A549 treated with dexamethasone at 1 μM for 4 hours (cell line): ENCODE results near the gene CTXND2. TPM values are rescaled to one million over a fixed set of nuclear protein-coding genes. Genes with fewer than 3 reads are reported as not detected.

Experiments
- total RNA-seq: library from RNA; stranded (reverse); fragments of 200-300 nt; extraction: Qiagen RNA extraction; gene quantifications from 5 replicates; pipeline ENCODE4 v1.2.3, GENCODE V29; 2022

CTXND2 gene
- not detected in 5 replicates for total RNA-seq

GRCh38 chr1:150887018-150887417 lies at the start of gene CTXND2:
Gene CTXND2 (plus strand): TSS chr1:150887136. CDS start chr1:150912315, 25,179 bp downstream.

GRCh38 chr1:150926097-150926741 lies 39.3 kb downstream of the CTXND2 start, which contains the start of gene SETDB1:
Gene SETDB1 (plus strand): TSS chr1:150926363. CDS start chr1:150927715, 1,352 bp downstream.

Other genes with a start within 250 kb of the CTXND2 start
- gene GOLPH3L, start 190.0 kb upstream of the CTXND2 start, total RNA-seq, result 13.0 to 17.1 TPM (median 16.3 TPM) in 5 replicates
- gene HORMAD1, start 166.2 kb upstream of the CTXND2 start, total RNA-seq, result 7.9 to 10.7 TPM (median 9.7 TPM) in 5 replicates
- 15.1 to 17.0 TPM (median 16.4 TPM) in 5 replicates for gene CTSS, start 121.4 kb upstream of the CTXND2 start, total RNA-seq
- 1.2 to 2.1 TPM (median 1.7 TPM) in 5 replicates for gene CTSK, start 78.9 kb upstream of the CTXND2 start, total RNA-seq
- 9.3 to 15.0 TPM (median 14.1 TPM) in 5 replicates for gene ARNT, start 10.5 kb upstream of the CTXND2 start, total RNA-seq
- 21.6 to 27.7 TPM (median 24.1 TPM) in 5 replicates for gene SETDB1, start 39.2 kb downstream of the CTXND2 start, total RNA-seq
- 239 to 260 TPM (median 257 TPM) in 5 replicates for gene CERS2, start 87.7 kb downstream of the CTXND2 start, total RNA-seq
- gene ANXA9, start 95.2 kb downstream of the CTXND2 start, total RNA-seq, result 0.71 to 1.2 TPM (median 0.89 TPM) in 5 replicates
- gene MINDY1, start 119.8 kb downstream of the CTXND2 start, total RNA-seq, result 2.5 to 3.9 TPM (median 3.3 TPM) in 5 replicates
- gene PRUNE1, start 121.3 kb downstream of the CTXND2 start, total RNA-seq, result 14.7 to 18.6 TPM (median 17.8 TPM) in 5 replicates
- 0.07 to 0.17 TPM (median 0.11 TPM) in 4 of 5 replicates, not detected in the other for gene BNIPL, start 149.4 kb downstream of the CTXND2 start, total RNA-seq
- 5.6 to 8.1 TPM (median 6.4 TPM) in 5 replicates for gene C1orf56, start 160.6 kb downstream of the CTXND2 start, total RNA-seq
- gene CDC42SE1, start 172.5 kb downstream of the CTXND2 start, total RNA-seq, result 88.2 to 91.9 TPM (median 89.9 TPM) in 5 replicates
- gene MLLT11, start 173.3 kb downstream of the CTXND2 start, total RNA-seq, result 11.9 to 15.4 TPM (median 14.5 TPM) in 5 replicates
- gene GABPB2, start 183.6 kb downstream of the CTXND2 start, total RNA-seq, result 2.6 to 3.9 TPM (median 3.8 TPM) in 5 replicates